Stimulated activated CD4-positive, alpha-beta T cell treated with anti-CD3 and anti-CD28 coated beads, Interleukin-4, amount 100 ng/mL, for 4 hours (primary cell): ENCODE data around the gene SSU72.
"Not testable (repeated sequence)": the region's sequence is repeated elsewhere in the genome, so short reads cannot be mapped to it uniquely, and the experiment has no call there.

Experiments
- DNase-seq, 2 experiments: peaks; one replicate each; pipeline ENCODE4 v3.0.0-alpha.2; 2020

SSU72 gene

DNA sequence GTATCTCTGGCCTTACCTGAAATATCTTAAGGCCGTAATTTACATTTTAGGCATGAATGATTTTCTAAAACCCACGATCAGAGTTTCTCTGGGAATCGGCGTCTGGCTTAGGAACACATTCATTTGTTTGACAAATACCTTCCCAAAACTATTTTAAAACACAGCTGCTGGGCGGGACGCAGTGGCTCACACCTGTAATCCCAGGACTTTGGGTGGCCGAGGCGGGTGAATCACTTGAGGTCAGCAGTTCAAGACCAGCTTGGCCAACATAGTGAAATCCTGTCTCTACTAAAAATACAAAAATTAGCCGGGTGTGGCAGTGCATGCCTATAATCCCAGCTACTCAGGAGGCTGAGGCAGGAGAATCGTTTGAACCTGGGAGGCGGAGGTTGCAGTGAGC is 17.7 kb downstream of the SSU72 start:
- not testable (repeated sequence) for DNase-seq

DNA sequence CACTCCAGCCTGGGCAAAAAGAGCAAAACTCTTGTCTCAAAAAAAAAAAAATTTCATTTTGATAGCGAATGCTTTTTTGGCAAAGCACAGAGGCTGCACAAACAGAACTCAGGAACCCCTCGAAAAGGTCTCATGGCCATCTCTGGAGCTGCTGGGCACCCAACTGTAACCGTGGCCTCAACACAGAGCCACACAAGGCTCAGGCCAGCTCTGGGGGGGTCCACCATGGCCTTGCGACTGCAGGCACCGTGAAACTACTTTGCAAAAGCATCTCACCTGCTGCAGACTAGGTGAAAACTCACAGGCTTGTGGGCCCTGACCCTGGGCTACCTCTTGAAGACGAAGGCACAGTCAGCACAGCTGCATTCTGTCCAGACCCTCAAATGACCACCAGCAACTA is 18.2 kb downstream of the SSU72 start:
- no peak for DNase-seq

DNA sequence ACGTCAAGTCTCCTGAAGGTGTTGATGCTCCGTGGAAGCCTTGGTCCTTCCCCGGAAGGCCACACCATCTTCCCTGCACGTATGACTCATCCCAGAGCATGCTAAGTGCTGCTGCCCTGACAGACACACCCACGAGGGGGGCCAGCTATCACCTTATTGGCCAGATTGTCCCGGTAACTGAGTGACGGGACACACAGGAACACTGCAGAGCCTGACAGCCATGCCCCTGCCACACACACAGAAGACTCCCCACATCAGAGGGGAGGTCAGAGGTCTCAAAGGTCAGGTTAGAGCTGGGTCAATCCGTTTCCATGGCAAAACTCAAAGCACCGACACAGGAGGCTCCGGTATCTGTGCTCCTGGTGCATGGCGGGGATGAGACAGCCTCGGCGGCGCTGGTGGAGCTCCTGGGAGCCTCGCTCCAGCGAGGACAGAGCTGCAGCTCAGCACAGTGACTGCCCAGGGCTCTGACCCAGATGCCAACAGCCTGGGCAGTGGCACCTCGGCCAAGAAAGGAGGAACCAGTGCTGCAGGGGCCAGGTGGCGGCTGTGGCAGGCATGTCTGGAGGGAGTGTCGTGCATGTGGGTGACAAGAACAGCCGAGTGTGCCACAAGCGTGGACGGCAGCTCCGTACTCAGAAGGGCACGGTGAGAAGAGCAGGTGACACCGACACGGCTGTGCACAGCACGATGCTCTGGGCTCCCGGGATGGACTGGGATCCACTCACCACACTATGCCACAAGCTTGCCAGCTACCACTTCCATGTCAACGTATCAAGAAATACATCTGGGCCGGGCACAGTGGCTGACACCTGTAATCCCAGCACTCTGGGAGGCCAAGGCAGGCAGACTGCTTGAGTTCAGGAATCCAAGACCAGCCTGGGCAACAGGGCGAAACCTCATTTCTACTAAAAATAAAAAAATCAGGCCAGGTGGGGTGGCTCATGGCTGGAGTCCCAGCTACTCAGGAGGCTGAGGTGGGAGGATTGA is 19.4 kb downstream of the SSU72 start:
- DNase-seq, result no peak

DNA sequence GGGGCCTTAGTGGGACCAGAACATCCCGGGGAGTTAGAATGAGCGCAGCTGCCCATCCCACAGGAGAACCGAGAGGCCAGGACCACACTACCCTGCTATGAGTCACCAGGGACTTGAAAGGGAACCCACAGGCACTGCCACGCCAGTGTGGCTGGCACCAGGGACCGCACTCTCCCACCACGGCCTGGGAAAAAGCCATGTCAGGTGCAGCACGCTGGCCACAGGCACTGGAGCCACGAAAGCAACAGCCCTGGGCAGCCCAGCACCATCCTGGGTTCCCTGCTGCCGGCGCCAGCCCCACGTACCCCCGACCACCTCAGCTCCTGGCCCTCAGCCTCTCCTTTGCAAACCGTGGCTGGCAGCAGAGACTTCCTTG is 20.1 kb downstream of the SSU72 start:
- no peak for DNase-seq

DNA sequence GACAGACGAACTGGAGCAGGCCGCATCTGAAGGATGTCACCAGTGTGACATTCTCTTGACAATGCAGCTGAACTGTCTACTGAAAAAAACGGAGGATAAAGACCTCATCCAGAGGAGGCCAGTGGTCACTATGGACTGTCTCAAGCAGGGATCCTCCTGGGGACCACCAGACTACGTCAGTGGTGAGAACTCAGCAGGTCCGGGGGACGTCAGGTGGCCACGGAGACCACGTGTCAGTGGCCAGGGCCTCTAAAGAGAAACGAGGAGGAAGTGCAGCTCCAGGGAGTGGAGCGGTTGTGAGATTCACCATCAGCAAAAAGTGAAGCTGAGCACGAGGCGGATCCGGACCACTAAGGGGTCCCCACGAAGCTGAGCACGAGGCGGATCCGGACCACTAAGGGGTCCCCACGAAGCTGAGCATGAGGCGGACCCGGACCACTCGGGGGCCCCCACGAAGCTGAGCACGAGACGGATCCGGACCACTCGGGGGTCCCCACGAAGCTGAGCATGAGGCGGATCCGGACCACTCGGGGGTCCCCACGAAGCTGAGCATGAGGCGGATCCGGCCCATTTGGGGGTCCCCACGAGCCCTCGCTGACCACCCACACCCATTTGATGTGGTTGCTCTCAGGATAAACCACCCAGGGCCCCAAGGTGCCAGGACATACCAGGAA is 20.7 kb downstream of the SSU72 start:
- no peak for DNase-seq

DNA sequence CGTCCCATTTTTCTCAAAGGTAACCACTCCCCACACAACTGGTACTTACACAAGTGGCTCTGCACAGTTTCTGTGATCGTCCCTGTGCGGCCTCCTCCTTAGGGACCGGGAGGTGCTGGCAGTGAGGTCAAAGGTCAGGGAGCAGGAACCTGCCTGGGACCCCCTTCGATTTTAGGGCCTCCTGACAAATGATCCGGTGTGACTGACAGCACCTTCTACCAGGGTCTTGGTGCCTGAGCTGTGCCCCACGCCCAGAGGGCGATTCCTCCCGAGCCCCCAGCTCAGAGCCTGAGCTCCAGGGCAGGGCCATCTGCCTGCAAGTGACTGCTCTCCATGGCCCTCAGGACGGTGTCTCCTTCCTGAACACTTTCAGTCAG is 22.4 kb downstream of the SSU72 start:
- DNase-seq, result no peak

DNA sequence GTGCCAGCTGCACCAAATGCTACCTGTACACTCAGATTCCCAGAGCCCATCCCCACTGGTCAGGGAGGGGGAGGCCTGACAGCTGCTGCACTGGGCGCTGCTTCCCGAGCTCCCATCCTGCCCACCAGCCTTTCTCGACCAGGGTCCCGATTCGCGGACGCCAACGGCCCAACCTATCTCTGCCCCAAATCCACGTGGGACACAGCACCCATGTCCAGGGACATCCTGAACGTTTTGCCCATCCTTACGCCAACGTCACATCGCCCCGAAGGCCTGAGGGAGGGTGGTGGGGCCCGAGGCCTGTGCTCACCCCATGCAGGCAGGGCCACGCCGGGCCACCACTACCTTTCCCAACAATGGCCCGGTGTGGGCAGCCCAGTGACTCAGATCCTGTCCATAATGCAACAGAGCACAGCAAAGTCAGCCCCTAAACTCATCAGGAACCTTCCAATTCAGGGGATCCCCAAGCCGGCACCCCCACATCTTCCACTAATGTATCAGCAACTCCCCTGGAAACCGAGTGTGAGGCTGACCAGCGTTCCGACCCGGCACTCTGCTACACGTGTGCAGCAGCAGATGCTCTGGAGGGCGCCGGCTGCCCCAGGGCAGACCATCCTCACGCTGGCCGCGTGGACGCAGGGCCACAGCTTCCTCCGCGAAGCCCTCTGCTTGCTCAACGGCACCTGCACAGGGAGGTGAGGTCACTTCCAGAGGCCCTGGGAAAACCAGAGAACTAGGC is 23.0 kb downstream of the SSU72 start:
- no peak for DNase-seq

DNA sequence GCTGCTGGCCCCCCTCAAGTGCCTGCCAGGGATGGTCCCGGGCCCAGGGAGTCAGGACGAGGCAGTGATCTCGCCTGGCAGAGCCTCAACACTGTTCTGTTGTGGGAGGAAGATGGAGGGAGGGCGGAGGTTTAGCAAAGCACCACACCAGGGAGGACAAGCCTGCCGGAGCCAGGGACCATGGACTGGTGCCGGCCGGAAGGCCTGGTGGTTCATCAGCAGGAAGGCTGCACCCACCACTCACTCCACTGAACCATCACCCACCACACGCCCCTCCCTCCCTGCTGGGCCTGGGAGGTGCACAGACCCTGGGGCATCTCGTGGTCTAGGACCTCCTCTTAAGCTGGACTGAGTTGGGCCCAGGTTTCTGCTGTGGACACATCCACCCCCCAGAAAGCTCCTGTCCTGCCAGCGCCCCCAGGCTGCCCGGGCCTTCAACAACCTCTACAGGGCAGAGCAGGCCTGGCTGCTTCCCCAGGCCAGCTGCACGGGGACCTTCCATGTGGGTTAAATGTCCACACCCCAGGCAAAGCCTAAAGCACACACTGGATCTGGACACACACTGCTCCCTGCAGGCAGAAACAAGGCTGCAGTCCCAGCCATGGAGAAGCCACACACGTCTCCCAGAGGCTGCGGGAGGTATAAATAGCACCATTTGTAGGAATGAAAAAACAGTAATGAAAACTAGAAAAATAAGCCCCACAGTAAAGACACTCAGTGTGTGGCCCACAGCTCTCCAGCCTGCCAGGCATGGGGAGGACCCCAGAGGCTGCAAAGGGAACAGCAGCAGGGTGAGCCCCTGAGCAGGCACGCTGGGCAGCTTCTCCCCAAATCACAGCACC is 23.9 kb downstream of the SSU72 start:
- DNase-seq, result no peak

DNA sequence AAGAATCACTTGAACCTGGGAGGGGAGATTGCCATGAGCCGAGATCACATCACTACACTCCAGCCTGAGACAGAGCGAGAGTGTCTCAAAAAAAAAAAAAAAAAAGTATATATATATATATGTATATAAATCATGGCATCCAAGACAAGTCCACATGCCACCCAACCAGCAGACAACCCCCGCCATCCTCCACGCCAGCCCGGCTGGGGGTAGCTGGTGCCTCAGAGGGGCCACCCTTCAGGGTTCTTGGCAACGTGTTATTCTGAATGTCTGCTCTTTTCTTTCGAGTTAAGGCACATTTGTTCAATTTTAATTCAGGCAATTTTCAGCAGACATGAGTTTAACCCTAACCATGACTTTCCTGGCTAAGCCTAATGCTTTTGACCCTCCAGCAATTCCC is 24.6 kb downstream of the SSU72 start:
- DNase-seq, result no peak

DNA sequence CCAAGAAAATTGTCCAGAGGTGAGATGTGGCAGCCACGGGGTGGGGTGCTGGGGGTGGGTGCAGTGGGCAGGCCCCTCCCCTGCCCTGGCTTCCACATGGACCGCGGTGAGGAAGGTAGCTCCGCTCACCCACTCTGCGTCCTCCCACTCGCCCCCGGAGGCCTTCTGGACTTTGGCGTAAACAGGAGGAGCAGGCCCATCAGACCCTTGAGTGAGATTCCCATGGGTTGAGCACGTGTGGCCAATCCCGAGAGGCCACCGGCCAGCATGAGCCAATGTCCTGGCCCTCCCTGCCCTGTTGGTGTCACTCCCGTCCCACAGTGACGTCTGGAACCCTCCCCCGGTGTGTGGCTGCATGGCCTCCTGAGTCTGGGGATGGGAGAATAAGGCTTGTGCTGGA is 26.1 kb downstream of the SSU72 start:
- no peak for DNase-seq

DNA sequence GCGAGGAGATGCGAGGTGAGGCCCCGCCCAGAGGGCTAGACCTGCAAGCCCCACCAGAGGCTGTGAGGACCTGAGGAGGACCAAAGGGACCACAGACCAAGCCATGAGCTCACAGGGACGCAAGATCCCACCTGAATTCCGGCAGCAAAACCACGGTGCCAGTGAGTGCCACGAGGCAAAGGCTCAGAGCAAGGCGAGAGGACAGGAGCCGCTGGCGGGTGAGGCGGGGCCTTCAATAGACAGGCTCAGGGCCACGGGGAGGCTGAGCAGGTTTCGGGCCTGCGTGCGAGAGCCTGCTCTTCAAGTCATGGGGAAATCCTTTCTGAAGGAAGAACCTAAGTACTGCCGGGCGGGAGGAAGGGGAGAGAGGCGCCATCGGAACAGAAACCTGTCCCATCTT is 27.2 kb downstream of the SSU72 start:
- DNase-seq, result no peak

DNA sequence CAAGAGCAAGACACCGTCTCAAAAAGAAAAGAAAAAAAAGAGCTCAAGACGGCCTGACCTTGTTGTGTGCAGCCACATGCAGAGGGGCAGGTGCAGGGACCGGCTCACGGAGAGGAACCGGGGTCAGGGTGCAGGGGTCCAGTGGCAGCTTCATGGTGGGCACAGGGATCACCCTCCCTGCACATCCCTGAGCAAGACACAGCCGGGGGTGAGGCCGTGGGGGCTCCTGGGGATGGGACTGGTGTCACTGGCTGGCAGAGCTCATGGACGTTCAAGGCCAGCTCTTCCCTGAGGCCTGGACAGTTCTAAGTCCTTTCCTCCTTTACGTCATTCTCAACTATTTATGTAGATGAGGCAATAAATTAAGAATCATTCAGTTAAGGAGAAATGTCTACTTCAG is 27.7 kb downstream of the SSU72 start:
- no peak for DNase-seq

DNA sequence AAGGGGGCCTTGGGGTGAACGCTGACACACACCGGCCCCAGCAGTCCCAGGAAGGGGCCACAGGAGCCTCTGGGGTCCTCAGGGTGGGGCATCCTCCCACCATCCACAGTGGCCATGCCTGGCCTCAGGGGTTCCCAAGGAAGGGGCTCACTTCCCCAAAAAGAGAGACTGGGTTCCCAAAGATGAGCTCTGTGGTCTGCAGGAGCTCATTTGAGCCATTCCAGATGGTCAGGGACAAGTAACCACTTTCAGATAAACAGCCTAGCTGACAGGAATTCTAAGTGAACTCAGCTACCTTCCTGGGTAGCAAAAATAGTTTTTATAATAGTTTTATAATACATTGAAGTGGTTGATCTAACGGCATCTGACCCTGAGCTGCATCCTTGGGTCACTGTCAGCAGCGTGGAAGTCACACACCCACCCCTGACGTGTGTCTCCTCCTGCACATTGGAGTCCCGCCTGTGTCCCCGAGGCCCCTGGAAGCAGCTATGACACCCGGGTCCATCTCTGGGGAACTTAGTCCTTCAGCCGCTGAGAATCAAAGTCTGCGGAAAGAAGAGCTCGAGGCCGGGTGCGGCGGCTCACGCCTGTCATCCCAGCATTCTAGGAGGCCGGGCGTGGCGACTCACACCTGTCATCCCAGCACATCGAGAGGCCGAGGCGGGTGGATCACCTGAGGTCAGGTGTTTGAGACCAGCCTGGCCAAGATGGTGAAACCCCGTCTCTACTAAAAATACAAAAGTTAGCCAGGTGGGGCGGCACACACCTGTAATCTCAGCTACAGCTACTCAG is 28.5 kb downstream of the SSU72 start:
- no peak for DNase-seq

DNA sequence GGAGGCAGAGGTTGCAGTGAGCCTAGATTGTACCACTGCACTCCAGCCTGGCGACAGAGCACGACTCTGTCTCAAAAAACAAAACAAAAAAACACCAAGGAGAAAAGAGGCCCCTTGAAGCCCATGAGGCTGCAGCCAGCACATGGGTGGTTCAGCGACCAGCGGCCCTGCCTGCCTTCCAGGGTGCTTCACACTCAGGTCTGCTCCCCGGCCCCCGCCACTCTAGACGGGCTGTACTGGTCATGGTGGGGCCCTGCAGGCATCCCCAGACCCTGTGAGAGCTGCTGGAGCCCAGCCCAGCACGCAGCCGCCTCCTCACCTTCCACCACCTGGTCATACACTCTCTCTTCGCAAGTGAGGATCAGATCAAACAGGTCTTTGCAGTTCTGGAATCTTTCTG is 30.1 kb downstream of the SSU72 start:
- DNase-seq, result no peak

DNA sequence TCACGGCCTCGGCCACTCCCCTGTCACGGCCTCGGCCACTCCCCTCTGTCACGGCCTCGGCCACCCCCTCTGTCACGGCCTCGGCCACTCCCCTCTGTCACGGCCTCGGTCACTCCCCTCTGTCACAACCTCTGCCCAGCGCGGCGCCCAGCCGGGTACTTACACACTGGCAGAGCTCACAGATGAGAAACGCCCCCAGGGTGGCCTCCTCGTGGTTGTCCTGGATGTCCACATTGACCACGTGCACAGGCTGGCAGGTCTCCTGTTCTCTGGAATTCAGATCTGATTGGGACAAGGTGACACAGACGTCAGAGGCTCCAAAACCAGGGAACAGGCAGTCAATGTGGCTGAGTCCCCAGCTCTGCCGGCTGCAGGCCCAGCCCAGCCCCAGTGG is 31.0 kb downstream of the SSU72 start:
- DNase-seq, result no peak

DNA sequence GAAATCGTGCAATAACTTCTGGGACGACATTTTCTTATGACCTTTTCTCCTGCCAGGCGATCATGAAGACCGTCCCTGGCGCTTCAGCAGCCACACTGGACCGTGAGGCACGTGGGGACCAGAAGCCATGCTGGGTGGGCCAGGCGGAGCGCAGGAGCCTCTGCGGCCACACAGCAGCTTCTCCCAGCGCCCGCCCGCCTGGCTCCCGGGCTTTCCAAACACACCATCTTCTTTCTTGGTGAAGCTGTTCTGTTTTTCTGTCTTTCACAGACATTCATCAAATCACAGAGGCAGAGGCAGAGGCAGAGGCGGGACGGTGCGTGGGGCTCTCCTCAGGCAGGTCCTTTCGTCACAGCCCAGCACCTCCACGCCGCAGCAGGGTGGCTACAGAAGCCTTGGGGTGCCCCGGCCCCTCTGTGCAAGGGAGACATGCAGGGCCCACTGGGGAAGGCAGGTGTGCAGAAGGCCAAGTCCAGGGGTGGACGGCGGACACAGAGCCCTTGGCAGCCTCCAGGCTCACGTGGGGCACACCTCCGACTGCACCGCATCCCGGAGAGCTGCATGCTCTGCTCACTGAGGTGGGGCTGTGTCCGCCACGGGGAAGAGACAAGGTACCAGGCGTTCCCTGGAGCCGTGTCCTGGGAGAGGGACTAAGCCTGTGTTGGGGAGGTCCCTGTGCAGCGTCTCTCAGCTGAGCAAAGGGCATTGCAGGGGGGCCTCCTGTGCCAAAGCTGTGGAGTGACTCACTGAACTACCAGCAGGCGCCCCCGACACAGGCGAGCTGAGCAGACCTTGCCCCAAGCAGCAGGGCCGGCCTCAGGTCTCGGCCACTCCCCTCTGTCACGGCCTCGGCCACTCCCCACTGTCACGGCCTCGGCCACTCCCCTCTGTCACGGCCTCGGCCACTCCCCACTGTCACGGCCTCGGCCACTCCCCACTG is 31.6 kb downstream of the SSU72 start:
- DNase-seq, result no peak

DNA sequence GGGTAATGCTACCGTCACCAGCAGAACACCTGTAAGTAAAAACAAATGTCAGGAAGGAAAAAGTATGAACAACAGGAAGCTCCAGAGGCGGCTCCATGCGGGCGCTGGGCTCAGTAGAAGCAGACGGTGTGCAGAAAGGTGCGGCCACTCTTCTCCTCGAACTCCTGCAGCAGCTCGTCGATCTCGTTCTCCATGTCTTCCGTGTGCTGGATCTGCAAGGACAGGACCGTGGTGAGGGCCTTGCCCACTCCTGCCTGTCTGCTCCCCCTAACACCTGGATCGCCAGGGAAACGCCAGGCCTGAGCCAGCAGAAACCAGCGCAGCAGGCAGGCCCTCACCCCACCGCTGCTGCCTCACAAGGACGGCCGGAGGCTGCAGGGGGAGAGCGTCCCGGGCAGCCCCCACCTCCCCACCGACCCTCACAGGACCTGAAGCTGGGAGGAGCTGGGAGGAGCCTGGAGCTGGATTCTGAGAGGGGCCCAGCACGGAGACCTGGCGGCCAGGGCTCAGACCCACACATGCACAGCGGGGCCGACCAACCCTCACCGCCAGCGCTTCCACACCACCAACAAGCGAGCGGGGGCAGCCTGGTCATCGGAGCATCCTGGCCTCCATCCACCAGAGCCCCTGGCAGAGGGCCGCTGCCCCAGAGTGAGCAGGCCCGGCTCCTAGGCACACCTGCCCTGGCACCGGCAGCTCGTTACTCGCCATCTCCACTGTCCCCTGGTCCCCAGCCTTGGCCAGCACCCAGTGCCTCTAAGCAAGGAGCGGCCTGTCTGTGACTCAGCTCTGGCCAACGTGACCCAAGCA is 32.5 kb downstream of the SSU72 start:
- DNase-seq, result no peak

DNA sequence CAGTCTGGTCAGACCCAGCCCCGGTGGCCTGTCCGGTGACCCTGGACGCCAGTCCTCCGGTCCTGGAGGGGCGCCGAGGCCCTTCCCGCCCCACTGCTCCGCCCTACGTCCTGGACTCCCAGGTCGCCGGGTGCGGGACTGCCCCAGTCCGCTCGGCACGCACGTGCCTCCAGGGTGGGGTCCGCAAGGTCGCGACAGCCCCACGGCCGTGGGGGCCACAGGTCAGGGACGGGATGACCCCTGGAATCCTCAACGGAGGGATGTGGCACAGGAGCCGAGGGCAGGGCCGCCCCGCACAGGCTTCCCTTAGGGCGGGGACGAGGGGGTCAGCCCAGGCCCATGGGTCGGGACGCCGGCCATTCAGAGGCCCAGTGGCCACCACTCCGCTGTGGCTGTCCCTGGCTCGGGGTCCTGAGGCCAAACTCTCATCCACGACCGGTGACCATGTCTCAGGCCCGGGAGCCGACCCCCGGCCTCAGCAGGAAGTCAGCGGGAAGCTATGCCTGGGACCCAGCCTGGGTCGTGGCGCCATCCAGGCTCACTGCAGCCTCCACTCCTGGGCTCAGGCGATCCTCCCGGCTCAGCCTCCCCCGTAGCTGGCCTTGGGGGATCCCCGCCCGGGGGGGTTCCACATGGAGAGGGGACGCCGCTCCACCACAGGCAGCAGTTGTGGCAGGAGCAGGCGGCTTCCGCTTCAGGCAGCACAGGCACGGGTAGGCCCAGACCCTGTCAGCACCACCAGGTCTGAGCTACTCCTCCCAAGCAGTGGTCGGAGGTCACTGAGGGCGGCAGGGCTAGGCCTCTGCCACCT is 33.6 kb downstream of the SSU72 start:
- DNase-seq, result no peak
